HEK293 (cell line): ENCODE data around the gene FUOM.

Experiments
- ATF2 ChIP-seq: fragments of 450-650 bp; formaldehyde crosslinking; IDR thresholded peaks from 2 replicates; pipeline ENCODE4 v1.5.1; 2016; ENCODE audit warnings: missing biosample characterization, missing genetic modification characterization, low read depth
- BCL11B ChIP-seq: fragments of 450-650 bp; formaldehyde crosslinking; IDR thresholded peaks from 2 replicates; pipeline ENCODE4 v1.5.1; 2016; ENCODE audit warnings: low read depth, missing biosample characterization, missing genetic modification characterization
- KLF17 ChIP-seq: fragments of 450-650 bp; formaldehyde crosslinking; IDR thresholded peaks from 2 replicates; pipeline ENCODE4 v1.5.1; 2016; ENCODE audit warnings: missing biosample characterization, missing genetic modification characterization
- WT1 ChIP-seq: fragments of 450-650 bp; formaldehyde crosslinking; IDR thresholded peaks from 2 replicates; pipeline ENCODE4 v1.5.1; 2016; ENCODE audit warnings: missing biosample characterization, missing genetic modification characterization
- ZFP37 ChIP-seq: fragments of 450-650 bp; formaldehyde crosslinking; IDR thresholded peaks from 2 replicates; pipeline ENCODE4 v1.5.1; 2016; ENCODE audit warnings: missing biosample characterization, missing genetic modification characterization
- ZNF121 ChIP-seq: fragments of 450-650 bp; formaldehyde crosslinking; IDR thresholded peaks from 2 replicates; pipeline ENCODE4 v1.5.1; 2016; ENCODE audit warnings: missing biosample characterization, missing genetic modification characterization
- ZNF366 ChIP-seq: fragments of 450-650 bp; formaldehyde crosslinking; conservative IDR thresholded peaks from 2 replicates; pipeline ENCODE4 v1.5.1; 2016; ENCODE audit warnings: missing biosample characterization, missing genetic modification characterization
- ZNF398 ChIP-seq: fragments of 450-650 bp; formaldehyde crosslinking; IDR thresholded peaks from 2 replicates; pipeline ENCODE4 v1.5.1; 2017; ENCODE audit warnings: missing biosample characterization, missing genetic modification characterization
- ZNF423 ChIP-seq: fragments of 450-650 bp; formaldehyde crosslinking; IDR thresholded peaks from 2 replicates; pipeline ENCODE4 v1.5.1; 2016; ENCODE audit warnings: missing biosample characterization, missing genetic modification characterization
- ZNF433 ChIP-seq: fragments of 450-650 bp; formaldehyde crosslinking; IDR thresholded peaks from 2 replicates; pipeline ENCODE4 v1.5.1; 2016; ENCODE audit warnings: missing biosample characterization, missing genetic modification characterization, low read depth
- ZNF510 ChIP-seq: fragments of 450-650 bp; formaldehyde crosslinking; IDR thresholded peaks from 2 replicates; pipeline ENCODE4 v1.5.1; 2018; ENCODE audit warnings: mild to moderate bottlenecking, missing genetic modification characterization, missing biosample characterization; ENCODE audit not compliant: insufficient replicate concordance
- ZNF514 ChIP-seq: fragments of 450-650 bp; formaldehyde crosslinking; IDR thresholded peaks from 2 replicates; pipeline ENCODE4 v1.5.1; 2016; ENCODE audit warnings: missing biosample characterization, missing genetic modification characterization
- ZNF518A ChIP-seq: fragments of 450-650 bp; formaldehyde crosslinking; conservative IDR thresholded peaks from 2 replicates; pipeline ENCODE4 v1.5.1; 2016; ENCODE audit warnings: low read depth, missing biosample characterization, missing genetic modification characterization
- ZNF561 ChIP-seq: fragments of 450-650 bp; IDR thresholded peaks from 2 replicates; pipeline ENCODE4 v1.5.1; 2018; ENCODE audit warnings: missing biosample characterization, missing genetic modification characterization, borderline replicate concordance
- ZNF580 ChIP-seq: fragments of 450-650 bp; formaldehyde crosslinking; IDR thresholded peaks from 2 replicates; pipeline ENCODE4 v1.5.1; 2016; ENCODE audit warnings: missing biosample characterization, missing genetic modification characterization
- ZNF610 ChIP-seq: fragments of 450-650 bp; formaldehyde crosslinking; IDR thresholded peaks from 2 replicates; pipeline ENCODE4 v1.5.1; 2016; ENCODE audit warnings: missing biosample characterization, missing genetic modification characterization, borderline replicate concordance
- ZNF692 ChIP-seq: fragments of 450-650 bp; formaldehyde crosslinking; IDR thresholded peaks from 2 replicates; pipeline ENCODE4 v1.5.1; 2016; ENCODE audit warnings: missing biosample characterization, missing genetic modification characterization
- ZNF76 ChIP-seq: fragments of 450-650 bp; formaldehyde crosslinking; IDR thresholded peaks from 2 replicates; pipeline ENCODE4; 2016; ENCODE audit warnings: low read depth, missing biosample characterization, missing genetic modification characterization, borderline replicate concordance
- ZNF785 ChIP-seq: fragments of 450-650 bp; formaldehyde crosslinking; IDR thresholded peaks from 2 replicates; pipeline ENCODE4 v1.5.1; 2016; ENCODE audit warnings: missing biosample characterization, missing genetic modification characterization
- ZNF843 ChIP-seq: fragments of 450-650 bp; formaldehyde crosslinking; IDR thresholded peaks from 2 replicates; pipeline ENCODE4 v1.5.1; 2016; ENCODE audit warnings: missing biosample characterization, missing genetic modification characterization

Gene FUOM

GRCh38 chr10:133394064-133394663, 36.3 kb upstream of the FUOM start, which contains the start of gene MTG1 (continued):
- peak; percentile 49; the same call in 1 of the 2 replicates for TF ChIP-seq ZNF398 (tag by site-specific recombination)
- TF ChIP-seq ZNF433 (tag by site-specific recombination), result no peak
- TF ChIP-seq ZNF785 (tag by site-specific recombination), result 0 out of 2 replicates have a peak, but pooled peaks have one; percentile 50
- TF ChIP-seq ZNF423 (tag by site-specific recombination), result peak; percentile 76
- TF ChIP-seq ATF2 (tag by site-specific recombination), result no peak
- TF ChIP-seq KLF17, result peak; percentile 89
- TF ChIP-seq ZNF76 (tag by site-specific recombination), result peak; percentile 83
- TF ChIP-seq ZNF514 (tag by site-specific recombination), result no peak
- TF ChIP-seq ZNF366 (tag by site-specific recombination), result 0 out of 2 replicates have a peak, but pooled peaks have one; percentile 25
- TF ChIP-seq ZNF518A (tag by site-specific recombination), result peak; percentile 78
- peak; percentile 94 for TF ChIP-seq ZFP37 (tag by site-specific recombination)
- TF ChIP-seq ZNF510 (tag by site-specific recombination), result no peak
- peak; percentile 92 for TF ChIP-seq BCL11B
- TF ChIP-seq ZNF561, result peak; percentile 93
- peak; percentile 36; the same call in 1 of the 2 replicates for TF ChIP-seq WT1 (tag by site-specific recombination)
- TF ChIP-seq ZNF843 (tag by site-specific recombination), result peak; percentile 76
- peak; percentile 83 for TF ChIP-seq ZNF692
- TF ChIP-seq ZNF610 (tag by site-specific recombination), result peak; percentile 80; the same call in 1 of the 2 replicates
- TF ChIP-seq ZNF121 (tag by site-specific recombination), result no peak
- peak; percentile 68; the same call in 1 of the 2 replicates for TF ChIP-seq ZNF580
